BJ (cell line): ENCODE measurements around the gene HSPB6. TPM values are rescaled to one million over a fixed set of nuclear protein-coding genes. Genes with fewer than 3 reads are reported as not detected.

Source experiments
- CTCF ChIA-PET: fragments of 350-600 bp; formaldehyde crosslinking; extraction: SDS; loops from one replicate; lab custom pipeline; 2021; ENCODE audit warnings: antibody characterized with exemption, inconsistent platforms; lab: Yijun Ruan, JAX
- POLR2A ChIA-PET: fragments of 300-600 bp; sonication (Branson Sonifier 250); formaldehyde crosslinking; extraction: SDS; loops from one replicate; lab custom pipeline; 2021; ENCODE audit warnings: antibody characterized with exemption; lab: Charles Lee
- DNase-seq: peaks from one replicate; pipeline ENCODE4 v3.0.0-alpha.2; 2011; ENCODE audit warnings: low read depth
- H3K27me3 ChIP-seq: 2 replicates; pipeline ENCODE4 v1.6.0; 2011; ENCODE audit warnings: low read length; ENCODE audit not compliant: control insufficient read depth, insufficient read depth
- H3K36me3 ChIP-seq: 2 replicates; pipeline ENCODE4 v1.5.1; 2011; ENCODE audit warnings: low read length; ENCODE audit not compliant: control insufficient read depth, insufficient read depth
- H3K4me3 ChIP-seq: 2 replicates; pipeline ENCODE4 v1.5.1; 2011; ENCODE audit warnings: low read depth, mild to moderate bottlenecking, control low read depth, low read length
- CTCF ChIP-seq: IDR thresholded peaks from 2 replicates; pipeline ENCODE4 v1.5.1; 2011; ENCODE audit warnings: low read depth, mild to moderate bottlenecking, control low read depth, inconsistent platforms, low read length, moderate library complexity; ENCODE audit not compliant: insufficient read depth
- polyA plus RNA-seq: library from polyadenylated mRNA; depleted of rRNA; stranded (reverse); fragments of >200 nt; gene quantifications from 2 replicates; pipeline ENCODE4 v1.2.3, GENCODE V29; 2011

The HSPB6 gene
- polyA plus RNA-seq, 1 experiment: 21.0 TPM

- POLR2A ChIA-PET: interaction anchor here (0.6 kb wide), 1 partner anchor 10 kb away, joined by 4 read pairs; no protein-coding TSS in a partner anchor
Measured at GRCh38 chr19:35740108-35740422, 16.8 kb downstream of the HSPB6 start.

DNA sequence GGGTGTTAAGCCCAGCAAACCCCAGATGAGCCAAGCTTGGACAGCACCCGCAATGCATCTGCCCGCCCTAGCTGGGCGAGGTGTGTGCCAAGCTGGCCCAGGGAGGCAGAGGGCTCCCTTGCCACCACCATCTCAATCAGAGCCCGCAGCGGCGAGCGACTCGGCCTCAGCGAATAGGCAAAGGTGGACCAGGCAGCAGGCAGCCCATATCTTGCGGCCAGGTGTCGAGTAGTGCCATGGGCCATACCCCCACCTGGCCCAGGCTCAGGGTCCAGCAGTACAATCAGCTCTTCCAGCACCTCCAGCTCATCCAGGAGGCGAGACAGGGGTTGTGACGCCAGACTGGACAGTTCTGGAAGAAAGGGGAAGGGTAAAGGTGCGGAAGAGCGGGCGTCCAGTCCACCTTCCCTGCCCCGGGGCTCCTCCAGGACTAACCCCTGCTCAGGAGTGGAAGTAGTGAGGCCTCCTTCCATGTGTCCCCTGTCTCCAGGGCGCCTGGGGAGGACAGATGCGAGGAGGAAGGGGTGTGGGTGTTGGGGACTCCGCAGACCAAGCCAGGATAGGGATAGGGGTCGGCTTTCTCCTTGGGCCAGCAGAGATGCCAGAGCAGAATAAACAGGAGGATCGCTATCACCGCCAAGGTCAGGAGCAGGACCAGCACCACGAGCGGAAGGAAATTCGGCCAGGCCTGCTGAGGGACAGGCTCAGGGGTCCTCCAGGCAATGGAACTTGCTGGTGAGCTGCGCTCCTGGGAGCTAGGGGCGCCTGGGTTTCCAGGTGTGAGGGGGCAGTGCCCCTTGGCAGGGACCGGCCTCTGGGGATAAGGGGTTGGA is 17.3 kb downstream of the HSPB6 start:
- no peak overlapping the region; the same call in 1 of the 2 replicates for H3K4me3 ChIP-seq
- no peaks in the 10 kb centered on the region for H3K27me3 ChIP-seq
- ChIA-PET POLR2A (no interaction called here), CTCF (interaction anchor here (0.7 to 1.3 kb wide), 3 partner anchors 11 to 207 kb away, joined by 3 to 4 read pairs (median 3); no protein-coding TSS in a partner anchor)
- DNase-seq: no peak
- TF ChIP-seq CTCF: no peak
- H3K36me3 ChIP-seq: peaks cover 32% of the 10 kb centered on the region

More at GRCh38 chr19:35740108-35740422, 16.8 kb downstream of the HSPB6 start:
- Histone ChIP-seq H3K4me3 (peak overlapping the region; percentile 53), H3K27me3 (no peaks in the 10 kb centered on the region), H3K36me3 (peaks cover 29% of the 10 kb centered on the region)
- CTCF ChIA-PET: interaction anchor here (0.6 to 1.3 kb wide), 5 partner anchors 8 to 84 kb away, joined by 3 to 6 read pairs (median 4); no protein-coding TSS in a partner anchor
- no peak for DNase-seq
- TF ChIP-seq CTCF: no peak

- POLR2A ChIA-PET: no interaction called here
- no peak overlapping the region for H3K4me3 ChIP-seq
Measured at GRCh38 chr19:35738887-35739229, 18.0 kb downstream of the HSPB6 start.

DNA sequence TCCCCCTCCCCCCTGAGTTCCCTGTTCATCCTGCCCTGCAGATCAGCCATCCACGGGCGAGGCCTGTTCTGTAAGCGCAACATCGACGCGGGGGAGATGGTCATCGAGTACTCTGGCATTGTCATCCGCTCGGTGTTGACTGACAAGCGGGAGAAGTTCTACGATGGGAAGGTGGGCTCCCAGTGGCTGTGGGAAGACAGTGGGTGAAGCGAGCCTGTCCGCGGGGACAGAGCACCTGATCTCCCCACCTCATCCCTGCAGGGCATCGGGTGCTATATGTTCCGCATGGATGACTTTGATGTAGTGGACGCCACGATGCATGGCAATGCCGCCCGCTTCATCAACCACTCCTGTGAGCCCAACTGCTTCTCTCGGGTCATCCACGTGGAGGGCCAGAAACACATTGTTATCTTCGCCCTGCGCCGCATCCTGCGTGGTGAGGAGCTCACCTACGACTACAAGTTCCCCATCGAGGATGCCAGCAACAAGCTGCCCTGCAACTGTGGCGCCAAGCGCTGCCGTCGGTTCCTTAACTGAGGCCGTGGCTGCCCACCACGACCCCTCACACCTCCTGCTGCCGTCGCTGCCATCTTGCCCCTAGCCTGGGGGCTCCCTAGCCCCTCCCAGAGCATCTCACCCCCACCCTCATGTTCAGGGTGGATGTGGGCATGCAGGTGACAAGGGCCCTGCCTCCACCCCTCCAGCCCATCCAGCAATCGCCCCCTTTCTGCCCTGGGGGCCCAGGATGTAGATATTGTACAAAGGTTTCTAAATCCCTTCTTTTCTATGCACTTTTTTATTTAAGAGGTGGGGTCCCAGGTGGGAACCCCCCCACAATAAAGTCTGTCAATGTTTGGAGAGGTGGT is 18.6 kb downstream of the HSPB6 start:
- peaks cover 35% of the 10 kb centered on the region for H3K36me3 ChIP-seq
- H3K27me3 ChIP-seq: no peaks in the 10 kb centered on the region
- POLR2A ChIA-PET: no interaction called here
- no peak for TF ChIP-seq CTCF
- CTCF ChIA-PET: interaction anchor here (1.5 kb wide), 1 partner anchor 45 kb away, joined by 5 read pairs; no protein-coding TSS in a partner anchor
- no peak for DNase-seq
- no peak overlapping the region for H3K4me3 ChIP-seq

More at GRCh38 chr19:35738887-35739229, 18.0 kb downstream of the HSPB6 start:
- H3K36me3 ChIP-seq: peaks cover 34% of the 10 kb centered on the region
- CTCF ChIA-PET: interaction anchor here (0.7 kb wide), 1 partner anchor 207 kb away, joined by 3 read pairs; no protein-coding TSS in a partner anchor
- no peak for TF ChIP-seq CTCF
- H3K27me3 ChIP-seq: no peaks in the 10 kb centered on the region
- no peak for DNase-seq
